LNCaP clone FGC (cell line): Measurements from ENCODE around the gene MED26.

ENCODE experiments used
- DNase-seq: peaks from one replicate; pipeline ENCODE4 v3.0.0-alpha.2; 2011; ENCODE audit warnings: low read depth
- H3K4me3 ChIP-seq: 2 replicates; pipeline ENCODE4 v1.5.1; 2011; ENCODE audit warnings: mild to moderate bottlenecking, low read depth, low read length, control low read depth
- TF ChIP-seq, protein P1 (sequence below): IDR thresholded peaks from 2 replicates; pipeline ENCODE4 v1.5.1; 2012; ENCODE audit warnings: mild to moderate bottlenecking; ENCODE audit not compliant: control insufficient read depth, insufficient read depth; ENCODE audit errors: extremely low read depth

Gene MED26

GRCh38 chr19:16628984-16629691 is 1.1 kb upstream of the MED26 start:
- TF ChIP-seq, protein P1, sequence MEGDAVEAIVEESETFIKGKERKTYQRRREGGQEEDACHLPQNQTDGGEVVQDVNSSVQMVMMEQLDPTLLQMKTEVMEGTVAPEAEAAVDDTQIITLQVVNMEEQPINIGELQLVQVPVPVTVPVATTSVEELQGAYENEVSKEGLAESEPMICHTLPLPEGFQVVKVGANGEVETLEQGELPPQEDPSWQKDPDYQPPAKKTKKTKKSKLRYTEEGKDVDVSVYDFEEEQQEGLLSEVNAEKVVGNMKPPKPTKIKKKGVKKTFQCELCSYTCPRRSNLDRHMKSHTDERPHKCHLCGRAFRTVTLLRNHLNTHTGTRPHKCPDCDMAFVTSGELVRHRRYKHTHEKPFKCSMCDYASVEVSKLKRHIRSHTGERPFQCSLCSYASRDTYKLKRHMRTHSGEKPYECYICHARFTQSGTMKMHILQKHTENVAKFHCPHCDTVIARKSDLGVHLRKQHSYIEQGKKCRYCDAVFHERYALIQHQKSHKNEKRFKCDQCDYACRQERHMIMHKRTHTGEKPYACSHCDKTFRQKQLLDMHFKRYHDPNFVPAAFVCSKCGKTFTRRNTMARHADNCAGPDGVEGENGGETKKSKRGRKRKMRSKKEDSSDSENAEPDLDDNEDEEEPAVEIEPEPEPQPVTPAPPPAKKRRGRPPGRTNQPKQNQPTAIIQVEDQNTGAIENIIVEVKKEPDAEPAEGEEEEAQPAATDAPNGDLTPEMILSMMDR = no peak
- no peak for DNase-seq
- peak overlapping the region; percentile 83 for H3K4me3 ChIP-seq

GRCh38 chr19:16627928-16628182 is 149 bp downstream of the MED26 start:
- TF ChIP-seq, protein P1 = no peak
- DNase-seq = no peak
- peak overlapping the region; percentile 88 for H3K4me3 ChIP-seq

DNA sequence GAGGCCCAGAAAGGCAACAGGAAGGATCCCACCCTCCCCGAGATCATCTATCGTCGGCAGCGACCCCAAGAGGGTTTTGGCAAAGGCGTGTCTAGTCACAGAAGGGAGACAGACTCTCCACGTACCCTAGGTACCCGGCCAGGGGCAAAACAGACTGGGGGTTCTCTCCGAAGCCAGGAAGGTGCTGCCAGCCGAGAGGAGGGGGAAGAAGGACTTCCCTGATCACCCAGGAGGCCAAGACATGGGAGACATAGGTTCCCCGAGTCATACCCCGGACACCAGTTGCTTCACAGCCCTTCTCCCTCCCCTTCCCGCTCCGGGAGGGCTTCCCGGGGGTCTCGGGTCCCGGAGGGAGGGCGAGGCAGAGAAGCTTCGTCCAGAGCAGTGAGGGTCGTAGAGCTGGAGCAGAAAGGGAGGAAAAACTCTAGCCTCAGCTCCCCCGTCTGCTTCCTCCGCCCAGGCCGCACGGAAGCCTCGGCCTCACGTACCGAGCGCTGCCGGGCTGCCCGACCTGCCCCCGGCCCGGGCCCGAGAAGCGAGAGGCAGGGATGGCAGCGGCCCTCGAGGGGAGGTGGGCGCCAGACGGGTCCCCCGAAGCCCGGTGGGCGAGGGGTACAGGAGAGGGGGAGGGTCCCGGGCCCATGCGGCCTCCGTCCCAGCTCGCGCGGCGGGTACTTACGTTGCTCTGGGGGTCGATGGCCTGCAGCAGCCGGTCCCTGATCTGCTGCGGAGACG is 644 bp downstream of the MED26 start:
- peak overlapping the region; percentile 88 for H3K4me3 ChIP-seq
- DNase-seq = no peak
- TF ChIP-seq, protein P1 = no peak

- DNase-seq = no peak
- TF ChIP-seq, protein P1 = no peak
- peak overlapping the region; percentile 88 for H3K4me3 ChIP-seq
These were observed 1.2 kb downstream of the MED26 start for GRCh38 chr19:16626796-16627192.

GRCh38 chr19:16625163-16625958 is 2.6 kb downstream of the MED26 start:
- no peak for DNase-seq
- no peak overlapping the region for H3K4me3 ChIP-seq
- TF ChIP-seq, protein P1 = no peak

DNA sequence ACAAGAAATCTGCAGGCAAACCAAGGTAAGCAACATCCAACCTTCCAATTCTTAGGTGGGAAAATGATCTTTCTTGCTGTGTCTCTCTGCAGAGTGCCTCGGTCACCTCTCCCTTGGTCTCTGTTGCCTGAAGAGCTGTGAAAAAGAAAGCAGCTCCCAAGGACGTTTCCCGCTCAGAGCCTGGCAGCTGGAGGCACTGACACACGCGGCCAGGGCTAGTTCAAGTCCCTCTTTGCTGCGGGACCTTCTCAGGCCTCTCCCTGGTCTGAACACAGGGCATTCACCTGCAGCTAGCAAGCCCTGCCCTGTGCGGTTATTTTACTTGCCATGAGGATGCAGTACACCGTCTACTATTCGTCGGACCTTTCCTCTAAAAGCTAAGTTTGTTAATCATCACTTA is 3.8 kb downstream of the MED26 start:
- TF ChIP-seq, protein P1 = no peak
- DNase-seq = no peak

More for the DNA sequence above, 3.8 kb downstream of the MED26 start:
- no peak overlapping the region for H3K4me3 ChIP-seq
